WTC11 (cell line): ENCODE data around the gene RIMS4. TPM values are rescaled to one million over a fixed set of nuclear protein-coding genes. Genes with fewer than 3 reads are reported as not detected.

Experiments
- ATAC-seq: fragments of 200-7000 bp; cut with Tn5 transposase; 2 replicates; pipeline ENCODE4 v1.10.0; 2021; ENCODE audit warnings: mild to moderate bottlenecking, moderate library complexity
- CTCF ChIA-PET: fragments of 300-600 bp; sonication (Branson Sonifier 250); formaldehyde crosslinking; loops from one replicate; lab custom pipeline; 2021; ENCODE audit warnings: antibody characterized with exemption; lab: Charles Lee
- POLR2A ChIA-PET: fragments of 350-600 bp; sonication (Branson Sonifier 250); formaldehyde crosslinking; loops from one replicate; lab custom pipeline; 2021; ENCODE audit warnings: antibody characterized with exemption; lab: Charles Lee
- DNase-seq: peaks from one replicate; pipeline ENCODE4 v3.0.0; 2021; ENCODE audit warnings: low spot score
- H3K27ac Mint-ChIP-seq: 2 replicates; pipeline ENCODE4 v1.8.0; 2021; ENCODE audit warnings: mixed read lengths
- H3K27me3 Mint-ChIP-seq: 2 replicates; pipeline ENCODE4 v1.8.0; 2021; ENCODE audit warnings: low read depth, mild to moderate bottlenecking, moderate library complexity, mixed read lengths
- H3K36me3 Mint-ChIP-seq: 2 replicates; pipeline ENCODE4 v1.8.0; 2021; ENCODE audit warnings: mixed read lengths
- H3K4me1 Mint-ChIP-seq: 2 replicates; pipeline ENCODE4 v1.8.0; 2022; ENCODE audit warnings: mixed read lengths
- H3K4me3 Mint-ChIP-seq: 2 replicates; pipeline ENCODE4 v1.8.0; 2021; ENCODE audit warnings: mild to moderate bottlenecking, moderate library complexity, mixed read lengths
- H3K9me3 Mint-ChIP-seq: 2 replicates; pipeline ENCODE4 v1.8.0; 2021; ENCODE audit warnings: mixed read lengths
- ARID4B ChIP-seq: sonication (generic); formaldehyde crosslinking; IDR thresholded peaks from 2 replicates; pipeline ENCODE4 v1.8.0; 2023; ENCODE audit warnings: missing genetic modification reagents, mild to moderate bottlenecking, borderline replicate concordance
- CBFB ChIP-seq: sonication (generic); formaldehyde crosslinking; IDR thresholded peaks from 2 replicates; pipeline ENCODE4 v1.8.1; 2022; ENCODE audit warnings: mild to moderate bottlenecking, low read depth, missing genetic modification reagents
- ETV6 ChIP-seq: sonication (generic); formaldehyde crosslinking; IDR thresholded peaks from 2 replicates; pipeline ENCODE4 v1.8.1; 2022; ENCODE audit warnings: mild to moderate bottlenecking, missing genetic modification reagents
- FOXJ3 ChIP-seq: sonication (generic); formaldehyde crosslinking; IDR thresholded peaks from 2 replicates; pipeline ENCODE4 v1.9.0; 2021; ENCODE audit warnings: missing genetic modification reagents, mild to moderate bottlenecking, borderline replicate concordance
- HMGA2 ChIP-seq: fragments of 250-450 bp; sonication (Bioruptor Pico); IDR thresholded peaks from 2 replicates; pipeline ENCODE4 v1.4.0; 2021; ENCODE audit warnings: mild to moderate bottlenecking, moderate library complexity
- IRF2 ChIP-seq: sonication (generic); formaldehyde crosslinking; IDR thresholded peaks from 2 replicates; pipeline ENCODE4 v1.8.0; 2022; ENCODE audit warnings: low read depth, missing genetic modification reagents, borderline replicate concordance
- JAZF1 ChIP-seq: fragments of 250-450 bp; sonication (Bioruptor Pico); IDR thresholded peaks from 2 replicates; pipeline ENCODE4 v1.9.0; 2021; ENCODE audit warnings: moderate library complexity, mild to moderate bottlenecking, inconsistent platforms
- KAT7 ChIP-seq: sonication (generic); formaldehyde crosslinking; IDR thresholded peaks from 2 replicates; pipeline ENCODE4 v1.8.1; 2023; ENCODE audit warnings: missing genetic modification reagents, mild to moderate bottlenecking, borderline replicate concordance
- PREB ChIP-seq: sonication (generic); formaldehyde crosslinking; IDR thresholded peaks from 2 replicates; pipeline ENCODE4 v1.8.1; 2022; ENCODE audit warnings: mild to moderate bottlenecking, missing genetic modification reagents, moderate library complexity, borderline replicate concordance
- SP1 ChIP-seq: sonication (generic); formaldehyde crosslinking; conservative IDR thresholded peaks from 2 replicates; pipeline ENCODE4 v1.8.1; 2022; ENCODE audit warnings: missing genetic modification reagents
- ZMAT4 ChIP-seq: fragments of 250-450 bp; sonication (Bioruptor Pico); IDR thresholded peaks from 2 replicates; pipeline ENCODE4 v1.9.0; 2021; ENCODE audit warnings: mild to moderate bottlenecking
- total RNA-seq: library from RNA; stranded (reverse); gene quantifications from 3 replicates; pipeline ENCODE4 v1.2.3, GENCODE V29; 2021
- TF ChIP-seq, protein P1 (sequence below): fragments of 200-600 bp; IDR thresholded peaks from 2 replicates; pipeline ENCODE4 v1.8.0; 2022; ENCODE audit warnings: antibody characterized with exemption
- TF ChIP-seq, protein P2 (sequence below): sonication (generic); formaldehyde crosslinking; conservative IDR thresholded peaks from 2 replicates; pipeline ENCODE4 v1.8.1; 2023; ENCODE audit warnings: mild to moderate bottlenecking, low read depth, missing genetic modification reagents, moderate library complexity

The RIMS4 gene
- total RNA-seq, 1 experiment from 2014 or later = 24.8 TPM

DNA sequence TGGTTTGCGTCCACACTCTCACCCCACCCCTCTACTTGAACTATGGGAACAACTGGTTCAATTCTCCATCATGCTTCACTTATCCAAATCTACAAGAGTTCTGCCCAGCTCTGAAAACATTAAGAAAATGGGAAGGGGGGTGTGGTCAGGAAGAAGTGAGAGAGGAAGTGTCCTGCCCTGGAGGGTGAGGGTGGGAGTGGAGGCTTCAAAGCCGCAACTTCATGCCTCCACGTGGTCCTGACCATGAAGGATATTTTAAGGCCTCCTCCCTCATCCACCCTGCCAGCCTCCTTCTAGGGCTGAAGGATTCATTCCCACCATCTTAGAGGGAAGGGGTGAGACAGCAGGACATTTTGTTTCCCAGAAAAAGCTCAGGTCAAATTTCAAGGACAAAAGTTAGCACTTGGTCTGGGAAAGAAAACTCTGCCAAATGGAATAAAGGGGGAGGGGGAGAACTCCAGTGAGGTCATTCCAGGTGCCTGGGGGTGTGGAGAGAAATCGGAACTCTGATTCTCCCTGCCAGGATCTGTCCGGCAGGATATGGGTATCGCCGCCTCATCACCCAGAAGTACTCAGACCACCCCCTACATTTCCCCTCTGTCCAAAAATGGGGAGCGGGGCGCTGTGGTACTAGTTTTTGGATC is 4.9 kb downstream of the RIMS4 start:
- Mint-ChIP-seq H3K4me1 (peaks cover 18% of the 10 kb centered on the region), H3K27ac (no peak overlapping the region), H3K9me3 (no peaks in the 10 kb centered on the region), H3K27me3 (peaks cover 33% of the 10 kb centered on the region), H3K4me3 (no peak overlapping the region), H3K36me3 (no peaks in the 10 kb centered on the region)
- DNase-seq (no peak), ATAC-seq (no peak)
- CTCF ChIA-PET = interaction anchor here (0.8 to 1.9 kb wide), 4 partner anchors 9 to 58 kb away, joined by 5 to 21 read pairs (median 8); no protein-coding TSS in a partner anchor
- TF ChIP-seq ZMAT4 (no peak), JAZF1 (CRISPR knock-in tag) (no peak), PREB (CRISPR knock-in tag) (no peak)
- POLR2A ChIA-PET = interaction anchor here (1.3 kb wide), 1 partner anchor 80 kb away, joined by 3 read pairs; the partner anchor contains the start of gene YWHAB

GRCh38 chr20:44803383-44803941 is 6.9 kb downstream of the RIMS4 start:
- CTCF ChIA-PET = interaction anchor here (1.3 to 9.1 kb wide), 2 partner anchors 18 to 56 kb away, joined by 3 to 65 read pairs; no protein-coding TSS in a partner anchor
- no peak overlapping the region for H3K27ac Mint-ChIP-seq
- POLR2A ChIA-PET = no interaction called here
- H3K36me3 Mint-ChIP-seq = no peaks in the 10 kb centered on the region
- H3K9me3 Mint-ChIP-seq = no peaks in the 10 kb centered on the region
- H3K27me3 Mint-ChIP-seq = peaks cover 20% of the 10 kb centered on the region
- H3K4me1 Mint-ChIP-seq = peaks cover 11% of the 10 kb centered on the region
- no peak for DNase-seq
- no peak overlapping the region for H3K4me3 Mint-ChIP-seq
- no peak for ATAC-seq
- no peak for TF ChIP-seq SP1 (CRISPR knock-in tag)
- TF ChIP-seq FOXJ3 (CRISPR knock-in tag) = no peak
- no peak for TF ChIP-seq KAT7 (CRISPR knock-in tag)
- no peak for TF ChIP-seq CBFB
- no peak for TF ChIP-seq IRF2 (CRISPR knock-in tag)
- TF ChIP-seq, protein P1, sequence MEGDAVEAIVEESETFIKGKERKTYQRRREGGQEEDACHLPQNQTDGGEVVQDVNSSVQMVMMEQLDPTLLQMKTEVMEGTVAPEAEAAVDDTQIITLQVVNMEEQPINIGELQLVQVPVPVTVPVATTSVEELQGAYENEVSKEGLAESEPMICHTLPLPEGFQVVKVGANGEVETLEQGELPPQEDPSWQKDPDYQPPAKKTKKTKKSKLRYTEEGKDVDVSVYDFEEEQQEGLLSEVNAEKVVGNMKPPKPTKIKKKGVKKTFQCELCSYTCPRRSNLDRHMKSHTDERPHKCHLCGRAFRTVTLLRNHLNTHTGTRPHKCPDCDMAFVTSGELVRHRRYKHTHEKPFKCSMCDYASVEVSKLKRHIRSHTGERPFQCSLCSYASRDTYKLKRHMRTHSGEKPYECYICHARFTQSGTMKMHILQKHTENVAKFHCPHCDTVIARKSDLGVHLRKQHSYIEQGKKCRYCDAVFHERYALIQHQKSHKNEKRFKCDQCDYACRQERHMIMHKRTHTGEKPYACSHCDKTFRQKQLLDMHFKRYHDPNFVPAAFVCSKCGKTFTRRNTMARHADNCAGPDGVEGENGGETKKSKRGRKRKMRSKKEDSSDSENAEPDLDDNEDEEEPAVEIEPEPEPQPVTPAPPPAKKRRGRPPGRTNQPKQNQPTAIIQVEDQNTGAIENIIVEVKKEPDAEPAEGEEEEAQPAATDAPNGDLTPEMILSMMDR = no peak
- TF ChIP-seq, protein P2, sequence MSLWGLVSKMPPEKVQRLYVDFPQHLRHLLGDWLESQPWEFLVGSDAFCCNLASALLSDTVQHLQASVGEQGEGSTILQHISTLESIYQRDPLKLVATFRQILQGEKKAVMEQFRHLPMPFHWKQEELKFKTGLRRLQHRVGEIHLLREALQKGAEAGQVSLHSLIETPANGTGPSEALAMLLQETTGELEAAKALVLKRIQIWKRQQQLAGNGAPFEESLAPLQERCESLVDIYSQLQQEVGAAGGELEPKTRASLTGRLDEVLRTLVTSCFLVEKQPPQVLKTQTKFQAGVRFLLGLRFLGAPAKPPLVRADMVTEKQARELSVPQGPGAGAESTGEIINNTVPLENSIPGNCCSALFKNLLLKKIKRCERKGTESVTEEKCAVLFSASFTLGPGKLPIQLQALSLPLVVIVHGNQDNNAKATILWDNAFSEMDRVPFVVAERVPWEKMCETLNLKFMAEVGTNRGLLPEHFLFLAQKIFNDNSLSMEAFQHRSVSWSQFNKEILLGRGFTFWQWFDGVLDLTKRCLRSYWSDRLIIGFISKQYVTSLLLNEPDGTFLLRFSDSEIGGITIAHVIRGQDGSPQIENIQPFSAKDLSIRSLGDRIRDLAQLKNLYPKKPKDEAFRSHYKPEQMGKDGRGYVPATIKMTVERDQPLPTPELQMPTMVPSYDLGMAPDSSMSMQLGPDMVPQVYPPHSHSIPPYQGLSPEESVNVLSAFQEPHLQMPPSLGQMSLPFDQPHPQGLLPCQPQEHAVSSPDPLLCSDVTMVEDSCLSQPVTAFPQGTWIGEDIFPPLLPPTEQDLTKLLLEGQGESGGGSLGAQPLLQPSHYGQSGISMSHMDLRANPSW (CRISPR knock-in tag) = no peak
- no peak for TF ChIP-seq HMGA2 (CRISPR knock-in tag)
- no peak for TF ChIP-seq ARID4B (CRISPR knock-in tag)
- TF ChIP-seq ETV6 (CRISPR knock-in tag) = no peak
